ENCODE data around the gene CPPED1.

CPPED1 gene

GRCh38 chr16:12678983-12679382 lies 124.7 kb downstream of the CPPED1 start:
- DNase-seq: no peak

- no peak for DNase-seq
Measured at GRCh38 chr16:12677502-12677901, 126.2 kb downstream of the CPPED1 start.

GRCh38 chr16:12675852-12676251 lies 127.8 kb downstream of the CPPED1 start:
- no peak for DNase-seq

GRCh38 chr16:12675046-12675445 lies 128.6 kb downstream of the CPPED1 start:
- no peak for DNase-seq

- no peak for DNase-seq
Measured at GRCh38 chr16:12674524-12674923, 129.2 kb downstream of the CPPED1 start.

- no peak for DNase-seq
Measured at GRCh38 chr16:12674071-12674470, 129.6 kb downstream of the CPPED1 start.

- DNase-seq: no peak
Measured at GRCh38 chr16:12673466-12673865, 130.2 kb downstream of the CPPED1 start.

- no peak for DNase-seq
Measured at GRCh38 chr16:12672986-12673385, 130.7 kb downstream of the CPPED1 start.

GRCh38 chr16:12669908-12670307 lies 133.8 kb downstream of the CPPED1 start:
- DNase-seq: no peak

- no peak for DNase-seq
Measured at GRCh38 chr16:12667909-12668308, 135.8 kb downstream of the CPPED1 start.

GRCh38 chr16:12664164-12664733 lies 139.4 kb downstream of the CPPED1 start:
- DNase-seq: no peak

- peak; percentile 34 for DNase-seq
Measured at GRCh38 chr16:12661656-12662172, 142.0 kb downstream of the CPPED1 start.

- no peak for DNase-seq
Measured at GRCh38 chr16:12659871-12660270, 143.8 kb downstream of the CPPED1 start.

- DNase-seq: no peak
Measured at GRCh38 chr16:12658506-12658905, 145.2 kb downstream of the CPPED1 start.

GRCh38 chr16:12655537-12655936 lies 148.2 kb downstream of the CPPED1 start:
- DNase-seq: no peak

- DNase-seq: no peak
Measured at GRCh38 chr16:12653820-12654392, 149.8 kb downstream of the CPPED1 start.

GRCh38 chr16:12652924-12653323 lies 150.8 kb downstream of the CPPED1 start:
- DNase-seq: no peak

- DNase-seq: no peak
Measured at GRCh38 chr16:12651765-12652512, 151.7 kb downstream of the CPPED1 start.

GRCh38 chr16:12649356-12649755 lies 154.3 kb downstream of the CPPED1 start:
- DNase-seq: no peak

- DNase-seq: peak; percentile 41
Measured at GRCh38 chr16:12646490-12647274, 157.0 kb downstream of the CPPED1 start.

- DNase-seq: no peak
Measured at GRCh38 chr16:12646098-12646489, 157.6 kb downstream of the CPPED1 start.

- DNase-seq: no peak
Measured at GRCh38 chr16:12643034-12643455, 160.6 kb downstream of the CPPED1 start.

- no peak for DNase-seq
Measured at GRCh38 chr16:12639044-12639443, 164.6 kb downstream of the CPPED1 start.
